PC-3 (cell line): ENCODE measurements around the gene STK39. TPM values are rescaled to one million over a fixed set of nuclear protein-coding genes. Genes with fewer than 3 reads are reported as not detected.

ENCODE experiments used
- ATAC-seq: fragments of 200-7000 bp; cut with Tn5 transposase; 2 replicates; pipeline ENCODE4 v1.9.1; 2020; ENCODE audit warnings: mild to moderate bottlenecking, moderate library complexity
- BruUV-seq: library from RNA; stranded (reverse); fragments of 400-500 nt; replicated peaks from 2 replicates; lab custom pipeline; 2021; lab: Mats Ljungman, UMichigan
- CTCF ChIA-PET: fragments of 300-600 bp; sonication (Branson Sonifier 250); formaldehyde crosslinking; loops from one replicate; lab custom pipeline; 2022; ENCODE audit warnings: antibody characterized with exemption; lab: Charles Lee
- POLR2A ChIA-PET: fragments of 300-600 bp; sonication (Branson Sonifier 250); formaldehyde crosslinking; loops from one replicate; lab custom pipeline; 2022; ENCODE audit warnings: antibody characterized with exemption; ENCODE audit not compliant: unreplicated experiment; lab: Charles Lee
- DNase-seq: peaks from one replicate; pipeline ENCODE4 v3.0.0-alpha.2; 2015
- H2AFZ ChIP-seq: fragments of 300-600 bp; sonication (generic); 2 replicates; pipeline ENCODE4 v1.6.0; 2016; ENCODE audit warnings: antibody characterized with exemption, low read length
- H3F3A ChIP-seq: fragments of 300-600 bp; sonication (generic); one replicate; pipeline ENCODE4 v1.6.0; 2017; ENCODE audit warnings: antibody characterized with exemption, low read length, control low read depth, mild to moderate bottlenecking; ENCODE audit not compliant: unreplicated experiment
- H3K27ac ChIP-seq: fragments of 300-600 bp; sonication (generic); 2 replicates; pipeline ENCODE4 v1.5.1; 2016; ENCODE audit warnings: mild to moderate bottlenecking, low read length
- H3K27me3 ChIP-seq: fragments of 300-600 bp; sonication (generic); 2 replicates; pipeline ENCODE4 v1.6.1; 2016; ENCODE audit warnings: low read length, mixed read lengths
- H3K36me3 ChIP-seq: fragments of 300-600 bp; sonication (generic); 2 replicates; pipeline ENCODE4 v1.6.1; 2016; ENCODE audit warnings: low read depth, mixed run types, low read length, mixed read lengths
- H3K4me1 ChIP-seq: fragments of 300-600 bp; sonication (generic); 2 replicates; pipeline ENCODE4 v1.5.1; 2016; ENCODE audit warnings: low read length; ENCODE audit not compliant: insufficient read depth
- H3K4me2 ChIP-seq: fragments of 300-600 bp; sonication (generic); 2 replicates; pipeline ENCODE4 v1.6.0; 2016; ENCODE audit warnings: low read length
- H3K4me3 ChIP-seq: fragments of 300-600 bp; sonication (generic); 2 replicates; pipeline ENCODE4 v1.5.1; 2016; ENCODE audit warnings: mild to moderate bottlenecking, low read length, mixed read lengths
- H3K79me2 ChIP-seq: fragments of 300-600 bp; sonication (generic); 2 replicates; pipeline ENCODE4 v1.6.1; 2017; ENCODE audit warnings: low read length, mixed read lengths
- H3K9ac ChIP-seq: fragments of 300-600 bp; sonication (generic); 2 replicates; pipeline ENCODE4 v1.6.0; 2016; ENCODE audit warnings: mild to moderate bottlenecking, low read length
- H3K9me2 ChIP-seq: fragments of 300-600 bp; sonication (generic); replicated peaks from 2 replicates; pipeline ENCODE4 v1.6.1; 2016; ENCODE audit warnings: mixed run types, low read length, mixed read lengths
- H3K9me3 ChIP-seq: fragments of 300-600 bp; sonication (generic); 2 replicates; pipeline ENCODE4 v1.6.1; 2016; ENCODE audit warnings: low read length, mixed read lengths
- H4K20me1 ChIP-seq: fragments of 300-600 bp; sonication (generic); 2 replicates; pipeline ENCODE4 v1.6.1; 2016; ENCODE audit warnings: low read length, mixed read lengths
- CTCF ChIP-seq: fragments of 300-600 bp; sonication (generic); conservative IDR thresholded peaks from 2 replicates; pipeline ENCODE4 v1.5.1; 2017; ENCODE audit warnings: antibody characterized with exemption, low read depth, mild to moderate bottlenecking, low read length
- EZH2 ChIP-seq: fragments of 300-600 bp; sonication (generic); IDR thresholded peaks from one replicate; pipeline ENCODE4 v1.6.1; 2017; ENCODE audit warnings: antibody characterized with exemption, mild to moderate bottlenecking, low read length; ENCODE audit not compliant: unreplicated experiment
- EZH2phosphoT487 ChIP-seq: fragments of 300-600 bp; sonication (generic); IDR thresholded peaks from 2 replicates; pipeline ENCODE4 v1.6.1; 2018; ENCODE audit warnings: mild to moderate bottlenecking, antibody characterized with exemption, low read length, borderline replicate concordance
- intact Hi-C: fragments of 100-400 bp; cut with micrococcal nuclease; formaldehyde crosslinking; loops from 2 replicates; pipeline ENCODE4 v1.9.0; 2023
- total RNA-seq: library from RNA; depleted of rRNA; stranded (reverse); fragments of >200 nt; gene quantifications from 2 replicates; pipeline ENCODE4 v1.2.3, GENCODE V29; 2014

STK39 gene
- total RNA-seq, 1 experiment from 2014 or later = 17.9 TPM

- POLR2A ChIA-PET = no interaction called here
- Histone ChIP-seq H3K9ac (no peak overlapping the region), H3K27me3 (no peaks in the 10 kb centered on the region), H3K27ac (no peak overlapping the region), H3K4me3 (no peak overlapping the region), H3K4me2 (no peak overlapping the region), H3K9me3 (no peaks in the 10 kb centered on the region), H3K79me2 (no peaks in the 10 kb centered on the region), H2AFZ (no peak overlapping the region), H3F3A (no peaks in the 10 kb centered on the region), H4K20me1 (no peaks in the 10 kb centered on the region), H3K36me3 (peaks cover 5% of the 10 kb centered on the region; the same call in 1 of the 2 replicates), H3K4me1 (no peaks in the 10 kb centered on the region), H3K9me2 (no peaks in the 10 kb centered on the region)
- CTCF ChIA-PET = no interaction called here
- no TSS peak for BruUV-seq
- DNase-seq (no peak), ATAC-seq (no peak)
- TF ChIP-seq EZH2phosphoT487 (no peak), CTCF (peak; percentile 34; the same call in 1 of the 2 replicates), EZH2 (no peak)
- intact Hi-C loops = loop anchor here (5.0 to 10.0 kb wide), 4 partner anchors 221 to 1582 kb away; no protein-coding TSS in a partner anchor
Observed at GRCh38 chr2:168116448-168116847, 130.9 kb downstream of the STK39 start.

GRCh38 chr2:168114619-168115018 lies 132.8 kb downstream of the STK39 start:
- Histone ChIP-seq H3K27ac (no peak overlapping the region), H3K79me2 (no peaks in the 10 kb centered on the region), H3K9me3 (no peaks in the 10 kb centered on the region), H3K9me2 (no peaks in the 10 kb centered on the region), H3K9ac (no peak overlapping the region), H4K20me1 (no peaks in the 10 kb centered on the region), H3K27me3 (no peaks in the 10 kb centered on the region), H3K4me1 (no peaks in the 10 kb centered on the region), H3K4me3 (no peak overlapping the region), H3F3A (no peaks in the 10 kb centered on the region), H3K36me3 (peaks cover 5% of the 10 kb centered on the region; the same call in 1 of the 2 replicates), H3K4me2 (no peak overlapping the region), H2AFZ (no peak overlapping the region)
- POLR2A ChIA-PET = no interaction called here
- DNase-seq (no peak), ATAC-seq (no peak)
- no TSS peak for BruUV-seq
- CTCF ChIA-PET = no interaction called here
- intact Hi-C loops = loop anchor here (5.0 to 10.0 kb wide), 4 partner anchors 223 to 1580 kb away; no protein-coding TSS in a partner anchor
- no peak for TF ChIP-seq CTCF
- no peak for TF ChIP-seq EZH2
- TF ChIP-seq EZH2phosphoT487 = no peak

GRCh38 chr2:168114040-168114439 lies 133.4 kb downstream of the STK39 start:
- Histone ChIP-seq H3F3A (no peaks in the 10 kb centered on the region), H3K9ac (no peak overlapping the region), H3K36me3 (peaks cover 5% of the 10 kb centered on the region; the same call in 1 of the 2 replicates), H4K20me1 (no peaks in the 10 kb centered on the region), H3K27me3 (no peaks in the 10 kb centered on the region), H2AFZ (no peak overlapping the region), H3K4me1 (no peaks in the 10 kb centered on the region), H3K4me2 (no peak overlapping the region), H3K79me2 (no peaks in the 10 kb centered on the region), H3K9me3 (no peaks in the 10 kb centered on the region), H3K4me3 (no peak overlapping the region), H3K9me2 (no peaks in the 10 kb centered on the region), H3K27ac (no peak overlapping the region)
- POLR2A ChIA-PET = no interaction called here
- no TSS peak for BruUV-seq
- CTCF ChIA-PET = no interaction called here
- TF ChIP-seq EZH2 = no peak
- no peak for TF ChIP-seq CTCF
- no peak for TF ChIP-seq EZH2phosphoT487
- ATAC-seq (no peak), DNase-seq (no peak)
- intact Hi-C loops = loop anchor here (10.0 kb wide), 3 partner anchors 249 to 1579 kb away; no protein-coding TSS in a partner anchor
